NT2/D1 (cell line): ENCODE data around the gene SPRY4.
"Not testable (repeated sequence)": the region's sequence is repeated elsewhere in the genome, so short reads cannot be mapped to it uniquely, and the experiment has no call there.

ENCODE experiments used
- DNase-seq: peaks from one replicate; pipeline ENCODE4 v3.0.0-alpha.2; 2011; ENCODE audit warnings: low read depth, low spot score
- H3K27me3 ChIP-seq: 2 replicates; pipeline ENCODE4 v1.6.0; 2011; ENCODE audit warnings: mild to moderate bottlenecking; ENCODE audit not compliant: insufficient read length, insufficient read depth
- H3K36me3 ChIP-seq: 2 replicates; pipeline ENCODE4 v1.6.1; 2011; ENCODE audit warnings: mild to moderate bottlenecking, low read length, mixed read lengths; ENCODE audit not compliant: insufficient read depth, insufficient read length
- H3K4me1 ChIP-seq: 2 replicates; pipeline ENCODE4 v1.5.1; 2011; ENCODE audit not compliant: insufficient read depth, insufficient read length
- H3K4me3 ChIP-seq: 2 replicates; pipeline ENCODE4 v1.5.1; 2011; ENCODE audit warnings: low read depth; ENCODE audit not compliant: insufficient read length
- H3K9ac ChIP-seq: 2 replicates; pipeline ENCODE4 v1.6.0; 2011; ENCODE audit warnings: low read depth; ENCODE audit not compliant: insufficient read length
- H3K9me3 ChIP-seq: 2 replicates; pipeline ENCODE4 v1.5.1; 2011; ENCODE audit warnings: mild to moderate bottlenecking, low read length; ENCODE audit not compliant: insufficient read depth
- SUZ12 ChIP-seq: IDR thresholded peaks from 2 replicates; pipeline ENCODE4 v1.6.1; 2011; ENCODE audit not compliant: insufficient read length, insufficient read depth; ENCODE audit errors: extremely low read depth
- YY1 ChIP-seq: IDR thresholded peaks from 2 replicates; pipeline ENCODE4 v1.6.1; 2011; ENCODE audit not compliant: insufficient read length, insufficient read depth
- ZNF274 ChIP-seq: IDR thresholded peaks from 2 replicates; pipeline ENCODE4 v1.6.1; 2011; ENCODE audit warnings: mild to moderate bottlenecking, low read depth, low read length

SPRY4 gene

DNA sequence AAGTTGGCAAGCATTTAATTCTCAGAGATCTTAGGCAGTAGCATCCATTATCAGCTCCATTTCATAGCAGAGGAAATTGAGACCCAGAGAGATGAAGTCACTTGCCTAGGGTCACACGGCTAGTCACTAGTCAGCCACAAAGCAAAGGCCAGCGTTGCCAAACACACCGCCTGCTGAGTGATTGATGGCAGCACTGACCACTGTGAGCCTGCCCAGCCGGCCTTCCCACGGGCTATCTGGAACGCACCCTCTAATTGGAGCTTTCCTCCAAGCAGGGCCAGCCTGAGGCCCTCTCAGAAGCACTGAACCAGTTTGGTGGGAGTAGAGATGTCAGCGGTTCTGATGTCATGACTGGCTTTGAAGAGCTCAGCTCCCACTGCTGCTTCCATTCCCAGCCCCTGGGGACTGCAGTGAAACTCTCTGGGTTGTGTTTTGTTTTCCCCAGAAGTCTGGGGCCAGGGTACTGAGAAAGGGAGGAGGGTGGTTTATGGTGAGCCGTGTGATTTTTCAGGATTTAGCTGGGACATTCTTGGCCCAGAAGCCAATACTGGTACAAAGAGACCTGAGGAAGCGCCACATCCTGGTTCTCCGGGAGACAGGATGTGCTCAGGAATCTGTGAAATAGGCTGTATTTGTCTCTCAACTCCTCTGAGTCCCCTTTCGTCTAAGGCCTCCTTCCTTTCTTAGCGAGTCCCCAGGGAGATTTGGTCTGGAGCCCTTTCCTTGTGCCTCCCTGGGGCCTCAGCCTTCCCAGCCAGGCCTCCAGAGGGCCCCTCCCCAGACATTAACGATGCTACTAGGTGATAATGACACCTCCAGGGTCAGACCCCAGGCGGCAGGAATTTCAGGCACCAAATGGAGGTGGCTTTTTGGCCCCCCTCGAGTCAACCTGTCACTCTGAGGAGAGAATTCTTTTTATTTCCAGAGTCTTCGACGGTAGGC, 44.5 kb downstream of the SPRY4 start:
- peaks cover 8% of the 10 kb centered on the region for H3K4me1 ChIP-seq

DNA sequence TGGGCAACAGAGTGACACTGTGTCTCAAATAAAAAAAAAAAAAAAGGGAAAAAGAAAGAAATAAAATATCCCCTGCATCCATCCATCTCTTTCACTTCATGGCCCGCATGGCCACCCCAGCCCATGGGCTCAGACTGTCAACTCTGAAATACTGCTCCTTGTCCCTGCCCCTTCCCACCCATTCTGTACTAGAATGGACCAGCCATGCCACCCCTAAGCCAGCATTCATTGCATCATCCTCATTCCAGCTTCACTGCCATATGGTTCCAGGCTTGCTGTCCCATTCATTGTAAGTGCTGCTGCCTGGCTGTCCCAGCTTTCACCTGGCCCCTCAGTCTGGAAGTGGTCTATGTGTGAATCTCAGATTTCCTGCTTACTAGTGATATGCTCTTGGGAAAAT, 46.2 kb downstream of the SPRY4 start:
- H3K9me3 ChIP-seq, result no peaks in the 10 kb centered on the region
- DNase-seq, result no peak
- H3K27me3 ChIP-seq, result no peaks in the 10 kb centered on the region
- no peak overlapping the region for H3K4me3 ChIP-seq
- TF ChIP-seq ZNF274, result no peak
- TF ChIP-seq SUZ12, result no peak
- no peak for TF ChIP-seq YY1
- H3K4me1 ChIP-seq, result peaks cover 5% of the 10 kb centered on the region
- H3K9ac ChIP-seq, result no peak overlapping the region
- H3K36me3 ChIP-seq, result no peaks in the 10 kb centered on the region

More for the DNA sequence above, 44.5 kb downstream of the SPRY4 start:
- DNase-seq, result no peak
- H3K36me3 ChIP-seq, result no peaks in the 10 kb centered on the region
- H3K9me3 ChIP-seq, result no peaks in the 10 kb centered on the region
- H3K9ac ChIP-seq, result no peak overlapping the region
- TF ChIP-seq ZNF274 (no peak), YY1 (no peak), SUZ12 (no peak)
- H3K27me3 ChIP-seq, result no peaks in the 10 kb centered on the region
- H3K4me3 ChIP-seq, result no peak overlapping the region

DNA sequence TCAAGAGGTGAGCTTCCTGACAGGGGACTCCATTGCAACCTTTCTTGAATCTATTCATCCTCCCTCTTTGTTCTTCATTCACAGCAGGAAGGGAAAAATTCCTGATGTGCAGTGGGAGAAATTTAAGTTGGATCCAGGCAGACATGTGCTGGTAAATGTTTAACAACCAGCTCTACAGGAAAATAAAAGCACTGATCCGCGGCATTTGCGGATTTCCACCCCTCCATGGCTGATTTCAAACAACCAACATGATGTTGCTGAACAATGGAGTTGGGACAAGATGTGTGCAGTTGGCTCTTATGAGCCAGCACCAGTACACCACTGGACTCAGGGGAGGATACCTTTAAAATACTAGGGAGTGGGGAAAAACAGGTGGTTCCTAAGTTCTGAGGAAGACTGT, 47.0 kb downstream of the SPRY4 start:
- no peak for DNase-seq
- TF ChIP-seq YY1 (no peak), SUZ12 (no peak), ZNF274 (no peak)
- no peaks in the 10 kb centered on the region for H3K9me3 ChIP-seq

DNA sequence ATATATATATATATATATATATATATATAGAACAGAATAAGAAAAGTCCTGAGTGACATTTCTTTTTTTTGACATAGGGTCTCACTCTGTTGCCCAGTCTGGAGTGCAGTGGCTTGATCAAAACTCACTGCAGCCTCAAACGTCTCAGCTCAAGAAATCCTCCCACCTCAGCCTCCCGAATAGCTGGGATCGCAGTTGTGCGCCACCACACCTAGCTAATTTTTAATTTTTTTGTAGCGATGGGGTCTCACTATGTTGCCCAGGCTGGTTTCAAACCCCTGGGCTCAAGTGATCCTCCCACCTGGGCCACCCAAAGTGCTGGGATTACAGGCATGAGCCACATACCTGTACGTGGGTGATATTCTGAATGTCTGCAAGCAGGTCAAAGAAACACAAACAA, 48.3 kb downstream of the SPRY4 start:
- Histone ChIP-seq H3K36me3 (no peaks in the 10 kb centered on the region), H3K27me3 (no peaks in the 10 kb centered on the region), H3K4me3 (no peak overlapping the region), H3K9ac (no peak overlapping the region), H3K4me1 (peaks cover 5% of the 10 kb centered on the region), H3K9me3 (no peaks in the 10 kb centered on the region)
- TF ChIP-seq YY1, result no peak
- TF ChIP-seq ZNF274, result no peak
- TF ChIP-seq SUZ12, result no peak
- DNase-seq, result no peak

More for the DNA sequence above, 47.0 kb downstream of the SPRY4 start:
- Histone ChIP-seq H3K27me3 (no peaks in the 10 kb centered on the region), H3K36me3 (no peaks in the 10 kb centered on the region), H3K9ac (no peak overlapping the region), H3K4me1 (peaks cover 5% of the 10 kb centered on the region), H3K4me3 (no peak overlapping the region)

DNA sequence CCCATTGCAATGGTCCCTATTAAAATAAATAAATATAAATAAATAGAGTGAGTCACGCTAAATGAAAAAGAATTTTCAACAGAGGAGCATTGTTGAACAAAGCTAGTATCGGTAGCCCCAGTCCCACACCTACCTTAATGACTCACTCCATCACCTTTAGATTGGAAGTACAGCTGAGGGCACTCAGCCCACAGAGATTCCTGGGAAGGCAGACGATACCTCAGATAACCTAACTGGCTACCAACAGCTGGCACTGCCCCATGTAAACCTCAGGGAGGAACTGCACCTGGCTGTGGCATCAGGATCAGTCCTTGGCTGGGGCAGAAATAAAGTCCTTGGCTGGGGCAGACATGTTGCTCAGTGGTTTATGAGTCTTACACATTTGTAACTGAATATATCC, 49.3 kb downstream of the SPRY4 start:
- no peaks in the 10 kb centered on the region for H3K9me3 ChIP-seq
- TF ChIP-seq SUZ12, result no peak
- no peak for TF ChIP-seq YY1
- TF ChIP-seq ZNF274, result no peak
- H3K4me3 ChIP-seq, result no peak overlapping the region
- no peaks in the 10 kb centered on the region for H3K36me3 ChIP-seq
- DNase-seq, result no peak
- H3K9ac ChIP-seq, result no peak overlapping the region
- no peaks in the 10 kb centered on the region for H3K27me3 ChIP-seq
- H3K4me1 ChIP-seq, result peaks cover 3% of the 10 kb centered on the region

DNA sequence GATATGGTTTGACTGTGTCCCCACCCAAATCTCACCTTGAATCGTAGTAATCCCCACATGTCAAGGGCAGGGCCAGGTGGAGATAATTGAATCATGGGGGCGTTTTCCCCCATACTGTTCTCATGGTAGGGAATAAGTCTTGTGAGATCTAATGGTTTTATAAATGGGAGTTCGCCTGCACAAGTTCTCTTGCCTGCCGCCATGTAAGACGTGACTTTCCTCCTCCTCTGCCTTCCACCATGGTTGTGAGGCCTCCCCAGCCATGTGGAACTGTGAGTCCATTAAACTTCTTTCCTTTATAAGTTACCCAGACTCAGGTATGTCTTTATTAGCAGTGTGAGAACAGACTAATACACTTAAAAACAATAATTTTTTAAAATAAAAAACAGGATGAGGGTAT, 52.2 kb downstream of the SPRY4 start:
- not testable (repeated sequence) for H3K27me3 ChIP-seq, DNase-seq, H3K9me3 ChIP-seq, H3K4me1 ChIP-seq, H3K9ac ChIP-seq, H3K4me3 ChIP-seq, H3K36me3 ChIP-seq

GRCh38 chr5:142264084-142264483, 60.7 kb downstream of the SPRY4 start:
- not testable (repeated sequence) for H3K4me1 ChIP-seq, H3K4me3 ChIP-seq, DNase-seq, H3K36me3 ChIP-seq, H3K27me3 ChIP-seq, H3K9me3 ChIP-seq, H3K9ac ChIP-seq

DNA sequence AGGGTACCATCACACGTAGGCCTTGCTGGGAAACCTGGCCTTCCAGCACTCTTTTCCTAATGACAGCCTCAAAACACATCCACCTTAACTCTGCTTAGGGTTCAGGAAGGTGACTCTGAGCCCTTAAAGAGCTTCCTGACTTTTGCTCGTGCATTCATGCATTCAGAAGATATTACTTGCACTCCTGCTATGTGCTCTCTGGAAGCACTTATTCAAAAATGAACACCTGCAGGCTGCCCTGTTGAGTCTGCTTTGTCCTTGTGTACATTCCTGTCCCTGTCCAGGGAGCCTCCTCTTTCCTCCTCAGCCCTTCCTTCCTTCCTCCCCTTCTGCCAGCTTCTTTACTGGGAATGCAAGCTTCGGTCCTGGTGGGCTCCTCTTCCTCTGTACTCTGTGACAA, 61.5 kb downstream of the SPRY4 start:
- DNase-seq, result no peak
- H3K9ac ChIP-seq, result no peak overlapping the region
- TF ChIP-seq SUZ12 (no peak), ZNF274 (no peak), YY1 (no peak)
- no peaks in the 10 kb centered on the region for H3K27me3 ChIP-seq
- peaks cover 1% of the 10 kb centered on the region for H3K4me1 ChIP-seq
- no peaks in the 10 kb centered on the region for H3K9me3 ChIP-seq
- no peaks in the 10 kb centered on the region for H3K36me3 ChIP-seq
- no peak overlapping the region for H3K4me3 ChIP-seq
